Measurements from ENCODE around the gene KIF16B.

- TF ChIP-seq, protein P1, sequence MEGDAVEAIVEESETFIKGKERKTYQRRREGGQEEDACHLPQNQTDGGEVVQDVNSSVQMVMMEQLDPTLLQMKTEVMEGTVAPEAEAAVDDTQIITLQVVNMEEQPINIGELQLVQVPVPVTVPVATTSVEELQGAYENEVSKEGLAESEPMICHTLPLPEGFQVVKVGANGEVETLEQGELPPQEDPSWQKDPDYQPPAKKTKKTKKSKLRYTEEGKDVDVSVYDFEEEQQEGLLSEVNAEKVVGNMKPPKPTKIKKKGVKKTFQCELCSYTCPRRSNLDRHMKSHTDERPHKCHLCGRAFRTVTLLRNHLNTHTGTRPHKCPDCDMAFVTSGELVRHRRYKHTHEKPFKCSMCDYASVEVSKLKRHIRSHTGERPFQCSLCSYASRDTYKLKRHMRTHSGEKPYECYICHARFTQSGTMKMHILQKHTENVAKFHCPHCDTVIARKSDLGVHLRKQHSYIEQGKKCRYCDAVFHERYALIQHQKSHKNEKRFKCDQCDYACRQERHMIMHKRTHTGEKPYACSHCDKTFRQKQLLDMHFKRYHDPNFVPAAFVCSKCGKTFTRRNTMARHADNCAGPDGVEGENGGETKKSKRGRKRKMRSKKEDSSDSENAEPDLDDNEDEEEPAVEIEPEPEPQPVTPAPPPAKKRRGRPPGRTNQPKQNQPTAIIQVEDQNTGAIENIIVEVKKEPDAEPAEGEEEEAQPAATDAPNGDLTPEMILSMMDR (IDR thresholded peaks at IDR 0.05), result no peak
- no peak for TF ChIP-seq ZFX (IDR thresholded peaks at IDR 0.05; ENCODE audit: borderline replicate concordance)
Measured at GRCh38 chr20:16560661-16561060, 12.6 kb downstream of the KIF16B start.
